Progenitor cell of endocrine pancreas (in vitro differentiated cells): ENCODE measurements around the gene OR8I2. TPM values are rescaled to one million over a fixed set of nuclear protein-coding genes. Genes with fewer than 3 reads are reported as not detected.

Experiments used
- total RNA-seq: library from RNA; stranded (reverse); gene quantifications from 2 replicates; pipeline ENCODE4 v1.2.1, GENCODE V29; 2021

Gene OR8I2
- total RNA-seq, 1 donor from 2014 or later, result not detected

Other genes with a start within 250 kb of the OR8I2 start
- not detected in 2 replicates for gene TRIM51, start 210.0 kb upstream of the OR8I2 start, total RNA-seq
- not detected in 2 replicates for gene OR5W2, start 178.7 kb upstream of the OR8I2 start, total RNA-seq
- not detected in 2 replicates for gene OR5I1, start 156.9 kb upstream of the OR8I2 start, total RNA-seq
- gene OR10AG1, start 123.4 kb upstream of the OR8I2 start, total RNA-seq, result not detected in 2 replicates
- not detected in 2 replicates for gene OR5F1, start 98.7 kb upstream of the OR8I2 start, total RNA-seq
- not detected in 2 replicates for gene OR5AS1, start 65.7 kb upstream of the OR8I2 start, total RNA-seq
- gene OR8H2, start 10.4 kb downstream of the OR8I2 start, total RNA-seq, result not detected in 2 replicates
- not detected in 2 replicates for gene OR8H3, start 29.1 kb downstream of the OR8I2 start, total RNA-seq
- not detected in 2 replicates for gene OR8J3, start 46.9 kb downstream of the OR8I2 start, total RNA-seq
- gene OR8K5, start 67.0 kb downstream of the OR8I2 start, total RNA-seq, result not detected in 2 replicates
- gene OR5J2, start 83.3 kb downstream of the OR8I2 start, total RNA-seq, result not detected in 2 replicates
- not detected in 2 replicates for gene OR5T2, start 140.9 kb downstream of the OR8I2 start, total RNA-seq
- not detected in 2 replicates for gene OR5T3, start 158.9 kb downstream of the OR8I2 start, total RNA-seq
- gene OR5T1, start 180.8 kb downstream of the OR8I2 start, total RNA-seq, result not detected in 2 replicates
- gene OR8H1, start 198.9 kb downstream of the OR8I2 start, total RNA-seq, result not detected in 2 replicates
- gene OR8K3, start 221.8 kb downstream of the OR8I2 start, total RNA-seq, result not detected in 2 replicates